GM23338 (cell line): ENCODE results near the gene TMEM221.

Experiments used
- NANOG ChIP-seq: IDR thresholded peaks from 2 replicates; pipeline ENCODE4 v1.6.1; 2016; ENCODE audit warnings: antibody characterized with exemption, borderline replicate concordance
- TF ChIP-seq, protein P1 (sequence below), 2 experiments: fragments of 200-600 bp in 1 of 2; sonication (generic) in 1 of 2; conservative IDR thresholded peaks; 2 replicates each; pipeline versions ENCODE4 v1.5.1 to v1.6.1; 2016 to 2017; ENCODE audit warnings: antibody characterized with exemption in 2 of 2, low read depth in 2 of 2, mild to moderate bottlenecking in 2 of 2, moderate library complexity in 1 of 2

DNA sequence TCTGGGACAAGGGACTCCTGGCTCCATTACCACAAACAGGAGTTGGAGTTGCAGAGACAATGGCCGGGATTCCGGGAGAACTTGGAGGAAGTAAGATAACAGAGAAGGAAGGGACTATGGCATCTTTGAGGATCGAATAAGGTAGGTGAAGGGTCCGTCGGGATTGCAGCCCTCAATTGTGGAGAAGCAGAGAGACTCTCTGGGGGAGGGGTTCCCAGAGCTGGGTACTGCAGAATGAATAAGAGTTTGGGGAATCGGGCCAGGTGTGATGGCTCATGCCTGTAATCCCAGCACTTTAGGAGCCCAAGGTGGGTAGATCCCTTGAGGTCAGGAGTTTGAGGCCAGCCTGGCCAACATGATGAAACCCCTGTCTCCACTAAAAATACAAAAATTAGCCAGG, 46.8 kb downstream of the TMEM221 start:
- TF ChIP-seq NANOG = no peak
- TF ChIP-seq, protein P1, sequence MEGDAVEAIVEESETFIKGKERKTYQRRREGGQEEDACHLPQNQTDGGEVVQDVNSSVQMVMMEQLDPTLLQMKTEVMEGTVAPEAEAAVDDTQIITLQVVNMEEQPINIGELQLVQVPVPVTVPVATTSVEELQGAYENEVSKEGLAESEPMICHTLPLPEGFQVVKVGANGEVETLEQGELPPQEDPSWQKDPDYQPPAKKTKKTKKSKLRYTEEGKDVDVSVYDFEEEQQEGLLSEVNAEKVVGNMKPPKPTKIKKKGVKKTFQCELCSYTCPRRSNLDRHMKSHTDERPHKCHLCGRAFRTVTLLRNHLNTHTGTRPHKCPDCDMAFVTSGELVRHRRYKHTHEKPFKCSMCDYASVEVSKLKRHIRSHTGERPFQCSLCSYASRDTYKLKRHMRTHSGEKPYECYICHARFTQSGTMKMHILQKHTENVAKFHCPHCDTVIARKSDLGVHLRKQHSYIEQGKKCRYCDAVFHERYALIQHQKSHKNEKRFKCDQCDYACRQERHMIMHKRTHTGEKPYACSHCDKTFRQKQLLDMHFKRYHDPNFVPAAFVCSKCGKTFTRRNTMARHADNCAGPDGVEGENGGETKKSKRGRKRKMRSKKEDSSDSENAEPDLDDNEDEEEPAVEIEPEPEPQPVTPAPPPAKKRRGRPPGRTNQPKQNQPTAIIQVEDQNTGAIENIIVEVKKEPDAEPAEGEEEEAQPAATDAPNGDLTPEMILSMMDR (conservative IDR thresholded peaks at IDR 0.05; ENCODE audit: low read depth in 2 of 2) = no peak
